ENCODE data around the gene RAD17. TPM values are rescaled to one million over a fixed set of nuclear protein-coding genes. Genes with fewer than 3 reads are reported as not detected.

Gene RAD17
- total and polyA plus RNA-seq, 2 donors (not counting 3 experiments of a cell fraction or from before 2014, with no cell fraction given), result 10.1 to 18.4 TPM

GRCh38 chr5:69462170-69462569 lies 92.6 kb downstream of the RAD17 start:
- Histone ChIP-seq H3K4me1 (ENCODE audit: control insufficient read depth, extremely low read depth, insufficient read depth, low read length) (no peaks in the 10 kb centered on the region), H4K20me1 (replicated peaks; ENCODE audit: control insufficient read depth, extremely low read depth, insufficient read depth, low read length) (no peaks in the 10 kb centered on the region), H3K36me3 (ENCODE audit: control insufficient read depth in 2 of 2, extremely low read depth in 1 of 2, insufficient read depth in 2 of 2, low read length in 2 of 2) (no peaks in the 10 kb centered on the region), H2AFZ (ENCODE audit: low read depth, low read length) (no peak overlapping the region), H3K27ac (ENCODE audit: insufficient read depth, low read depth, low read length) (no peak overlapping the region), H3K27me3 (ENCODE audit: control insufficient read depth in 2 of 2, insufficient read depth in 2 of 2, low read length in 2 of 2) (no peaks in the 10 kb centered on the region), H3K4me3 (replicated peaks in 1 of 3; ENCODE audit: insufficient read depth in 1 of 3, low read depth in 1 of 3, low read length in 3 of 3) (no peak overlapping the region), H3K9me1 (replicated peaks; ENCODE audit: control insufficient read depth, extremely low read depth, insufficient read depth, low read length) (no peaks in the 10 kb centered on the region), H3K9ac (replicated peaks; ENCODE audit: extremely low read depth, insufficient read depth, low read length) (no peak overlapping the region), H3K9me3 (replicated peaks; ENCODE audit: control insufficient read depth, insufficient read depth, low read length) (no peaks in the 10 kb centered on the region), H3K79me2 (ENCODE audit: control insufficient read depth, insufficient read depth, low read length) (no peaks in the 10 kb centered on the region), H3K4me2 (ENCODE audit: insufficient read depth, low read length) (no peak overlapping the region)
- intact Hi-C loops (cut with micrococcal nuclease) (no loop called here), dilution Hi-C loops (cut with MboI; ENCODE audit: extremely low pct_ligation_motif_present, low sequenced_read_pairs) (no loop called here)
- DNase-seq (ENCODE audit: low read depth, low spot score), result no peak
- no peak for TF ChIP-seq JUN (IDR thresholded peaks at IDR 0.05; ENCODE audit: borderline replicate concordance, insufficient read depth, insufficient read length, low read depth)
- ChIA-PET POLR2A (no interaction called here), CTCF (interaction anchor here (1.3 kb wide), 1 partner anchor 11 kb away, joined by 4 read pairs; no protein-coding TSS in a partner anchor)
- no TSS peak for BruUV-seq (replicated peaks)
- FAIRE-seq, result no peak

Other genes with a start within 250 kb of the RAD17 start
- gene CCNB1, start 202.7 kb upstream of the RAD17 start, total RNA-seq, result 187 and 211 TPM in 2 replicates
- gene CCNB1, start 202.7 kb upstream of the RAD17 start, polyA plus RNA-seq, result 47.3 and 72.2 TPM in 2 replicates
- gene CENPH, start 180.2 kb upstream of the RAD17 start, total RNA-seq, result 16.4 and 17.1 TPM in 2 replicates
- 5.3 and 6.5 TPM in 2 replicates for gene CENPH, start 180.2 kb upstream of the RAD17 start, polyA plus RNA-seq
- 33.4 and 38.1 TPM in 2 replicates for gene CDK7, start 134.9 kb upstream of the RAD17 start, total RNA-seq
- gene CDK7, start 134.9 kb upstream of the RAD17 start, polyA plus RNA-seq, result 19.3 and 24.6 TPM in 2 replicates
- gene CCDC125, start 37.0 kb upstream of the RAD17 start, total RNA-seq, result 5.3 and 6.2 TPM in 2 replicates
- gene CCDC125, start 37.0 kb upstream of the RAD17 start, polyA plus RNA-seq, result 1.1 and 1.5 TPM in 2 replicates
- gene AK6, start 298 bp upstream of the RAD17 start, total RNA-seq, result 30.1 and 37.0 TPM in 2 replicates
- 6.6 and 13.2 TPM in 2 replicates for gene AK6, start 298 bp upstream of the RAD17 start, polyA plus RNA-seq
- 67.6 and 67.8 TPM in 2 replicates for gene TAF9, start 298 bp upstream of the RAD17 start, total RNA-seq
- gene TAF9, start 298 bp upstream of the RAD17 start, polyA plus RNA-seq, result 84.8 and 94.2 TPM in 2 replicates
- 6.7 and 7.1 TPM in 2 replicates for gene MARVELD2, start 45.3 kb downstream of the RAD17 start, total RNA-seq
- 5.3 and 5.7 TPM in 2 replicates for gene MARVELD2, start 45.3 kb downstream of the RAD17 start, polyA plus RNA-seq
- gene OCLN, start 123.0 kb downstream of the RAD17 start, total RNA-seq, result 18.2 and 22.3 TPM in 2 replicates
- gene OCLN, start 123.0 kb downstream of the RAD17 start, polyA plus RNA-seq, result 9.6 and 11.2 TPM in 2 replicates
- 28.9 and 46.1 TPM in 2 replicates for gene GTF2H2C, start 190.4 kb downstream of the RAD17 start, total RNA-seq
- 9.9 and 10.2 TPM in 2 replicates for gene GTF2H2C, start 190.4 kb downstream of the RAD17 start, polyA plus RNA-seq

Data from endothelial cell of umbilical vein (primary cell).